GM19025 (cell line): ENCODE data around the gene RUVBL1.

Experiments
- ATAC-seq: cut with Tn5 transposase; IDR thresholded peaks from one replicate; pipeline ENCODE4 v1.9.1; 2021; ENCODE audit warnings: mild to moderate bottlenecking, low read depth, moderate library complexity; ENCODE audit not compliant: unreplicated experiment

RUVBL1 gene

GRCh38 chr3:128143496-128143895 is 19.9 kb upstream of the RUVBL1 start:
- ATAC-seq: no peak

GRCh38 chr3:128133273-128133883 is 9.8 kb upstream of the RUVBL1 start:
- ATAC-seq: no peak

- ATAC-seq: no peak
Observed at GRCh38 chr3:128131897-128132646, 8.5 kb upstream of the RUVBL1 start.

GRCh38 chr3:128128251-128128650 is 4.6 kb upstream of the RUVBL1 start:
- no peak for ATAC-seq

- ATAC-seq: no peak
Observed at GRCh38 chr3:128127236-128127635, 3.6 kb upstream of the RUVBL1 start.

- ATAC-seq: no peak
Observed at GRCh38 chr3:128123156-128123537, 465 bp downstream of the RUVBL1 start.

GRCh38 chr3:128122013-128122412 is 1.6 kb downstream of the RUVBL1 start:
- ATAC-seq: no peak

GRCh38 chr3:128113817-128114794 is 9.5 kb downstream of the RUVBL1 start:
- ATAC-seq: no peak

GRCh38 chr3:128112357-128112968 is 11.1 kb downstream of the RUVBL1 start:
- ATAC-seq: peak; percentile 56

GRCh38 chr3:128111147-128111546 is 12.5 kb downstream of the RUVBL1 start:
- no peak for ATAC-seq

- ATAC-seq: no peak
Observed at GRCh38 chr3:128107834-128108233, 15.8 kb downstream of the RUVBL1 start.

GRCh38 chr3:128103136-128103676 is 20.4 kb downstream of the RUVBL1 start:
- no peak for ATAC-seq

- ATAC-seq: no peak
Observed at GRCh38 chr3:128100638-128101037, 23.0 kb downstream of the RUVBL1 start.

- no peak for ATAC-seq
Observed at GRCh38 chr3:128100161-128100560, 23.5 kb downstream of the RUVBL1 start.

- no peak for ATAC-seq
Observed at GRCh38 chr3:128098234-128098633, 25.4 kb downstream of the RUVBL1 start.

GRCh38 chr3:128095222-128095703 is 28.3 kb downstream of the RUVBL1 start:
- ATAC-seq: peak; percentile 89

- ATAC-seq: no peak
Observed at GRCh38 chr3:128094295-128095151, 29.1 kb downstream of the RUVBL1 start.

- no peak for ATAC-seq
Observed at GRCh38 chr3:128091586-128091985, 32.0 kb downstream of the RUVBL1 start.

- ATAC-seq: no peak
Observed at GRCh38 chr3:128089135-128089534, 34.5 kb downstream of the RUVBL1 start.
